Nephron progenitor cell (in vitro differentiated cells): Measurements from ENCODE around the gene PLRG1.

Source experiments
- DNase-seq: peaks from one replicate; pipeline ENCODE4 v3.0.0; 2021
- H3K27ac Mint-ChIP-seq: 2 replicates; pipeline ENCODE4 v1.8.0; 2021; ENCODE audit warnings: mild to moderate bottlenecking, moderate library complexity, mixed read lengths
- H3K27me3 Mint-ChIP-seq: 2 replicates; pipeline ENCODE4 v1.8.0; 2021; ENCODE audit warnings: mild to moderate bottlenecking, low read depth, mixed read lengths; ENCODE audit not compliant: poor library complexity
- H3K36me3 Mint-ChIP-seq: 2 replicates; pipeline ENCODE4 v1.8.0; 2021; ENCODE audit warnings: low read depth, mixed read lengths
- H3K4me1 Mint-ChIP-seq: 2 replicates; pipeline ENCODE4 v1.8.0; 2021; ENCODE audit warnings: mixed read lengths
- H3K4me3 Mint-ChIP-seq: 2 replicates; pipeline ENCODE4 v1.8.0; 2021; ENCODE audit warnings: mild to moderate bottlenecking, moderate library complexity, mixed read lengths
- H3K9me3 Mint-ChIP-seq: 2 replicates; pipeline ENCODE4 v1.8.0; 2021; ENCODE audit warnings: mild to moderate bottlenecking, moderate library complexity, mixed read lengths
- CTCF ChIP-seq: fragments of 200-600 bp; sonication (generic); IDR thresholded peaks from 2 replicates; pipeline ENCODE4 v1.5.0; 2021; ENCODE audit warnings: antibody characterized with exemption

Gene PLRG1

GRCh38 chr4:154578919-154579318 is 28.7 kb upstream of the PLRG1 start:
- no peak for DNase-seq
- no peak for TF ChIP-seq CTCF
- Mint-ChIP-seq H3K4me1 (no peaks in the 10 kb centered on the region), H3K4me3 (no peak overlapping the region), H3K9me3 (no peaks in the 10 kb centered on the region), H3K27ac (no peak overlapping the region), H3K27me3 (peaks cover 6% of the 10 kb centered on the region), H3K36me3 (no peaks in the 10 kb centered on the region)

GRCh38 chr4:154577324-154577723 is 27.1 kb upstream of the PLRG1 start:
- no peak overlapping the region for H3K4me3 Mint-ChIP-seq
- no peaks in the 10 kb centered on the region for H3K9me3 Mint-ChIP-seq
- no peaks in the 10 kb centered on the region for H3K36me3 Mint-ChIP-seq
- TF ChIP-seq CTCF = no peak
- no peak for DNase-seq
- H3K27me3 Mint-ChIP-seq = peaks cover 6% of the 10 kb centered on the region
- no peak overlapping the region for H3K27ac Mint-ChIP-seq
- H3K4me1 Mint-ChIP-seq = no peaks in the 10 kb centered on the region

GRCh38 chr4:154574311-154574710 is 24.1 kb upstream of the PLRG1 start:
- Mint-ChIP-seq H3K4me1 (no peaks in the 10 kb centered on the region), H3K9me3 (no peaks in the 10 kb centered on the region), H3K36me3 (no peaks in the 10 kb centered on the region), H3K27me3 (peaks cover 7% of the 10 kb centered on the region), H3K27ac (no peak overlapping the region), H3K4me3 (no peak overlapping the region)
- no peak for DNase-seq
- TF ChIP-seq CTCF = no peak

- no peak overlapping the region for H3K27ac Mint-ChIP-seq
- no peak for TF ChIP-seq CTCF
- H3K36me3 Mint-ChIP-seq = no peaks in the 10 kb centered on the region
- no peak overlapping the region for H3K4me3 Mint-ChIP-seq
- no peaks in the 10 kb centered on the region for H3K9me3 Mint-ChIP-seq
- H3K4me1 Mint-ChIP-seq = no peaks in the 10 kb centered on the region
- DNase-seq = no peak
- peaks cover 7% of the 10 kb centered on the region for H3K27me3 Mint-ChIP-seq
Measured at GRCh38 chr4:154573190-154573870, 23.1 kb upstream of the PLRG1 start.

GRCh38 chr4:154569584-154569983 is 19.4 kb upstream of the PLRG1 start:
- no peak for TF ChIP-seq CTCF
- H3K4me3 Mint-ChIP-seq = no peak overlapping the region

GRCh38 chr4:154569028-154569427 is 18.8 kb upstream of the PLRG1 start:
- H3K4me3 Mint-ChIP-seq = no peak overlapping the region
- no peaks in the 10 kb centered on the region for H3K36me3 Mint-ChIP-seq
- peaks cover 7% of the 10 kb centered on the region for H3K27me3 Mint-ChIP-seq
- no peak for TF ChIP-seq CTCF
- no peak for DNase-seq
- H3K9me3 Mint-ChIP-seq = no peaks in the 10 kb centered on the region
- no peak overlapping the region for H3K27ac Mint-ChIP-seq
- no peaks in the 10 kb centered on the region for H3K4me1 Mint-ChIP-seq

More at GRCh38 chr4:154569584-154569983, 19.4 kb upstream of the PLRG1 start:
- Mint-ChIP-seq H3K36me3 (no peaks in the 10 kb centered on the region), H3K9me3 (no peaks in the 10 kb centered on the region), H3K27me3 (peaks cover 7% of the 10 kb centered on the region), H3K4me1 (no peaks in the 10 kb centered on the region), H3K27ac (no peak overlapping the region)
- DNase-seq = no peak
